Right renal pelvis (tissue), 4 donors: ENCODE results near the gene ATP12A. TPM values are rescaled to one million over a fixed set of nuclear protein-coding genes. Genes with fewer than 3 reads are reported as not detected.

Experiments used
- DNase-seq, 4 donors: peaks; one replicate each; pipeline ENCODE4 v3.0.0-alpha.2; 2013; ENCODE audit warnings: low read depth in 4 of 4, low spot score in 3 of 4, missing footprints in 1 of 4
- polyA plus RNA-seq, 4 donors: library from polyadenylated mRNA; unstranded; fragments of 120-200 nt; gene quantifications; one replicate each; pipeline ENCODE4 v1.2.1, GENCODE V29; 2013; ENCODE audit not compliant: insufficient read length in 4 of 4

Gene ATP12A
- polyA plus RNA-seq, result 10 to 100 TPM in 3 of 4 donors, 1 to 10 TPM in 1; 9.8 to 29.3 (median 19.9) TPM

GRCh38 chr13:24680258-24680920, at the start of gene ATP12A:
TSS of gene ATP12A (plus strand) at chr13:24680408. CDS start at chr13:24680744, 336 bp downstream.
- peak in 2 of 4 donors; percentile 18 to 33 for DNase-seq

GRCh38 chr13:24630851-24631620, 49.2 kb upstream of the ATP12A start:
- DNase-seq, result no peak

- no peak for DNase-seq
Observed at GRCh38 chr13:24631922-24632321, 48.3 kb upstream of the ATP12A start.

GRCh38 chr13:24632382-24633121, 47.7 kb upstream of the ATP12A start:
- no peak for DNase-seq

- no peak for DNase-seq
Observed at GRCh38 chr13:24636776-24637175, 43.4 kb upstream of the ATP12A start.

GRCh38 chr13:24638096-24638495, 42.1 kb upstream of the ATP12A start:
- DNase-seq, result no peak

GRCh38 chr13:24640752-24641151, 39.5 kb upstream of the ATP12A start:
- no peak for DNase-seq

GRCh38 chr13:24642219-24642618, 38.0 kb upstream of the ATP12A start:
- no peak for DNase-seq

- DNase-seq, result no peak
Observed at GRCh38 chr13:24644036-24644435, 36.2 kb upstream of the ATP12A start.

- DNase-seq, result no peak
Observed at GRCh38 chr13:24648271-24648670, 31.9 kb upstream of the ATP12A start.

- DNase-seq, result no peak
Observed at GRCh38 chr13:24648983-24649687, 31.1 kb upstream of the ATP12A start.

GRCh38 chr13:24649688-24650043, 30.5 kb upstream of the ATP12A start:
- no peak for DNase-seq

GRCh38 chr13:24650161-24650560, 30.0 kb upstream of the ATP12A start:
- no peak for DNase-seq

GRCh38 chr13:24651718-24652345, 28.4 kb upstream of the ATP12A start:
- peak in 1 of 4 donors; percentile 71 for DNase-seq

GRCh38 chr13:24652359-24652758, 27.8 kb upstream of the ATP12A start:
- DNase-seq, result no peak

- no peak for DNase-seq
Observed at GRCh38 chr13:24654741-24655140, 25.5 kb upstream of the ATP12A start.

- no peak for DNase-seq
Observed at GRCh38 chr13:24659239-24659638, 21.0 kb upstream of the ATP12A start.

GRCh38 chr13:24660023-24660741, 20.0 kb upstream of the ATP12A start:
- no peak for DNase-seq

GRCh38 chr13:24661713-24662112, 18.5 kb upstream of the ATP12A start:
- no peak for DNase-seq
